Ovary (tissue), 3 donors: Measurements from ENCODE around the gene VKORC1L1.
"Not testable (repeated sequence)": the region's sequence is repeated elsewhere in the genome, so short reads cannot be mapped to it uniquely, and the experiment has no call there.

Experiments used
- CTCF ChIP-seq, 3 donors: fragments of 450-650 bp in 2 of 3; fragments of 200-600 bp in 1 of 3; IDR thresholded peaks; one replicate each; pipeline versions ENCODE4 v1.5.1 to v1.8.0; 2016 to 2022; ENCODE audit warnings: antibody characterized with exemption in 3 of 3, mild to moderate bottlenecking in 1 of 3
- POLR2A ChIP-seq: fragments of 450-650 bp; IDR thresholded peaks from one replicate; pipeline ENCODE4 v1.6.1; 2017; ENCODE audit warnings: antibody characterized with exemption, mild to moderate bottlenecking, moderate library complexity
- donor health status: DM: no; HTN: no; CAD: no.

- not testable (repeated sequence) for TF ChIP-seq CTCF (IDR thresholded peaks at IDR 0.05); POLR2A
Measured at GRCh38 chr7:65853892-65854291, 19.0 kb upstream of the VKORC1L1 start.
